ENCODE measurements around the gene LRMDA. TPM values are rescaled to one million over a fixed set of nuclear protein-coding genes. Genes with fewer than 3 reads are reported as not detected.

Gene LRMDA
- total and polyA plus RNA-seq, 12 donors = 30.7 to 132 (median 78.1) TPM

GRCh38 chr10:76334255-76334654 lies 902.8 kb downstream of the LRMDA start:
- H3K4me3 ChIP-seq = no peak overlapping the region
- intact Hi-C loops (cut with DNase I) = no loop called here
- H3K27ac ChIP-seq = no peak overlapping the region
- no peaks in the 10 kb centered on the region for H3K36me3 ChIP-seq (replicated peaks in 1 of 2)
- H3K4me1 ChIP-seq (replicated peaks in 1 of 2) = peaks cover 19% of the 10 kb centered on the region in 2 donors
- TF ChIP-seq POLR2A (IDR thresholded peaks at IDR 0.05) (no peak), CTCF (IDR thresholded peaks at IDR 0.05) (no peak)
- WGBS, 4 donors = 69 to 79% (median 73%) methylated on average over 5 of the region's 5 CpGs
- H3K27me3 ChIP-seq = no peaks in the 10 kb centered on the region
- DNase-seq = no peak
- peaks cover 0 to 2% (median 0%) of the 10 kb centered on the region in 3 donors for H3K9me3 ChIP-seq (replicated peaks in 1 of 3)

DNA sequence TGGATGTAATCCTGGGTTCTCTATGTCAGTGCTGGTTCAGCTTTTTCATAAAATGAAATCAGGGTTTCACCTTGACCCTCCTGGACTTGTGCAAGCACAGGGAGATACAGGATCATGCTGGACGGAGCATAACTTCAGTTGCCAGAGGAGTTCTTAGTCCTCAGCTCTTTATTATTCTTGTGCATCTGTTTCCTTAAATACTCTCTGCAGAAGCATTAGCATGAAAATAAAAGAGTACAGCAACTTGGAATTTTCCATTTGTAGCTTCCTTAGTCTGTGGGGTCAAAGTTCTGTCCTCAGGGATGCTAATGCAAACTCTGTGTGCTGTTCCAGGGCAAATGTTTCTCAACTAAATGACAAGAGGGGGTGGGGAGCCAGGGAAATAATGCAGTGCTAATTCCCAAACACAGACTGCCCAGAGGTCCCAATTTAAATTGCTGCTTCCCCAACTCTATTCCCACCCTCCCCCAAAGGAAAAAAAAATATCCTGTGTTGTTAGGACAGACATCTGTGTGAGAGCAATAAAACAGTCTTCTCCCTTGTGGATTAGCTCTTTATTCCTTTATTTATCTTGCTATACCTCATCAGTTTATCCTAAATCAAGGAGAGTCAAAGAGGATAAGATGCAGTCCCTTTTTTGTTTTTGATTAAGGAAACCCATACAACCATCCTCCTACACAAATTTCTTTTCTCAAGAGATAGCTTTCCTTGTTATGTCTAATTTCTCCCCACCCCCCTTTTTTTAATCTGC lies 905.0 kb downstream of the LRMDA start:
- Histone ChIP-seq H3K36me3 (replicated peaks in 1 of 2) (no peaks in the 10 kb centered on the region), H3K4me3 (no peak overlapping the region), H3K27me3 (no peaks in the 10 kb centered on the region), H3K9me3 (replicated peaks in 1 of 3) (peaks cover 0 to 7% (median 0%) of the 10 kb centered on the region in 3 donors), H3K4me1 (replicated peaks in 1 of 2) (peaks cover 19% of the 10 kb centered on the region in 2 donors), H3K27ac (peak overlapping the region in 2 of 5 donors; percentile 37 to 72)
- peak in 3 of 7 donors; percentile 17 to 31 (median 26) for DNase-seq
- intact Hi-C loops (cut with DNase I) = no loop called here
- WGBS, 4 donors = 8 to 25% (median 22%) methylated on average over 1 of the region's 1 CpG
- TF ChIP-seq CTCF (IDR thresholded peaks at IDR 0.05) = no peak
- no peak for TF ChIP-seq POLR2A (IDR thresholded peaks at IDR 0.05)

GRCh38 chr10:76337641-76338040 lies 906.2 kb downstream of the LRMDA start:
- intact Hi-C loops (cut with DNase I) = no loop called here
- WGBS, 4 donors = 54 to 68% (median 65%) methylated on average over 1 of the region's 1 CpG
- peaks cover 19% of the 10 kb centered on the region in 2 donors for H3K4me1 ChIP-seq (replicated peaks in 1 of 2)

DNA sequence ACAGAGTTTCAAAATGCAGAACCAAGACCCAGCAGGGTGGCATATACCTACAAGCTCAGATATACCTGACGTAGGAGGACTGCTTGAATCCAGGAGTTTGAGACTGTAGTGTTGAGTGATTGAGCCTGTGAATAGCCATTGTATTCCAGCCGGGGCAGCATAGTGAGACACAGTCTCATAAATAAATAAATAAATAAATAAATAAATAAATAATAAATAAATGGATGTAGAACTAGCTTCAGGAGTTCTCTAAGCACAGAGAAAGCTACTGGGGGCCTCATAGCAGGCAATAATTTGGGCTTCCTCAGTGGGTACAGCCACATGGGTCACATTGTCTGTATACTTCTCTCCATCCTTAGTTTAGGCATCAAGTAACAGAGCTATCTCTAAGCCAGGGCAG lies 906.8 kb downstream of the LRMDA start:
- intact Hi-C loops (cut with DNase I) = no loop called here

More at GRCh38 chr10:76337641-76338040, 906.2 kb downstream of the LRMDA start:
- DNase-seq = no peak
- Histone ChIP-seq H3K27ac (no peak overlapping the region), H3K4me3 (no peak overlapping the region), H3K9me3 (replicated peaks in 1 of 3) (peaks cover 0 to 7% (median 0%) of the 10 kb centered on the region in 3 donors), H3K27me3 (no peaks in the 10 kb centered on the region), H3K36me3 (replicated peaks in 1 of 2) (no peaks in the 10 kb centered on the region)
- no peak for TF ChIP-seq POLR2A (IDR thresholded peaks at IDR 0.05)
- TF ChIP-seq CTCF (IDR thresholded peaks at IDR 0.05) = no peak

More for the DNA sequence above, 906.8 kb downstream of the LRMDA start:
- Histone ChIP-seq H3K27me3 (no peaks in the 10 kb centered on the region), H3K36me3 (replicated peaks in 1 of 2) (no peaks in the 10 kb centered on the region), H3K27ac (no peak overlapping the region), H3K4me3 (no peak overlapping the region), H3K9me3 (replicated peaks in 1 of 3) (peaks cover 0 to 7% (median 0%) of the 10 kb centered on the region in 3 donors), H3K4me1 (replicated peaks in 1 of 2) (peaks cover 19% of the 10 kb centered on the region in 2 donors)
- no peak for DNase-seq
- TF ChIP-seq CTCF (IDR thresholded peaks at IDR 0.05) = no peak
- no peak for TF ChIP-seq POLR2A (IDR thresholded peaks at IDR 0.05)
- 90 to 97% (median 95%) methylated on average over 2 of the region's 2 CpGs for WGBS, 4 donors

All from adrenal gland (tissue), 12 donors.